Ecto neural progenitor cell (in vitro differentiated cells): ENCODE data around the gene CCL19.
"Not testable (repeated sequence)": the region's sequence is repeated elsewhere in the genome, so short reads cannot be mapped to it uniquely, and the experiment has no call there.

Source experiments
- DNase-seq: peaks from one replicate; pipeline ENCODE4 v3.0.0-alpha.2; 2018; ENCODE audit warnings: low spot score

Gene CCL19

DNA sequence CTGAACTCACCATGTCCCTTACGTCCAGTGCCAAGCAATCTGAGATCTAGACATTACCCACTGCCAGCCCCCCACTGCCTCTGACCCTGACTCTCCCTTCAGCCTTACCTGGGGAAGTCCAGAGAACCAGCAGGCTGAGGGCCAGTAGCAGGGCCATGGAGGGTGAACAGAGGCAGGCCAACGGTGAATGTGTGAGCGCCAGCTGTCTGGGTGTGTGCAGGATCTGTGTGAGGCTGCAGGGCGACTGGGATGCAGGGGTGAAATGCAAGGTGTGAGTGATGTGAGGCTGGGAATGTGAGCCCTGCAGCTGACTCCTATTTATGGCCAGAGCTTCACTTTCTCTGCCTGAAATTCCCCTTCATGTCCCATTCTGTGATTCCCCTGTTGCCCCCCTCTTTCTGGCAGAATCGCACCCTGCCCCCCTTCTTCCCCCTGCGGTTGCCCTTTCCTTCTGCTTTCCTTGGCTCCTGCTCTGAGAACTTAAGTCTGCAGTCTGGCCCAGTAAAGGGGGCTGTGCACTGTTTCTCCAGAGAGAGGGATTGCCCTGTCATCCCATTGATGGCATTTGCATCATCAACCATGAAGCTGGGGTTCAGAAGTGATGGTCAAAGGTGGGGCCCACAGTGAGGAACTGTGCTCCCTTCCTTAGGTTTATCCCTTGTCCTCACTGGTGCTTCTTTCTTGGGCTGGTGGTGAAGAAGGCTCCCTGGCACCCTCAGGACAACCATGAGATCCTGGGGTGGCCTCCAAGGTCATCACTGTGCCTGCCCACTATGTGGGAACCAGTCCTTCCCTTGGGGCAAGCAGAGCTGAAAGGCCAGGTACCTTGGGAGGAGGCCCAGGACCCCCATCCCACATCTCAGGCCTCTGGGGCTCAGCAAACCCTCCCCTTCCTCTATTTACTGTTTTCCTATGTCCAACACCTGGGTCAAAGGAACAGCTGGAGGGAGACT, at the start of gene CCL19:
Gene CCL19 (minus strand): TSS at position 294 of the 953 bp plus-strand sequence. CDS start 137 bp downstream, at position 157.
- no peak for DNase-seq

DNA sequence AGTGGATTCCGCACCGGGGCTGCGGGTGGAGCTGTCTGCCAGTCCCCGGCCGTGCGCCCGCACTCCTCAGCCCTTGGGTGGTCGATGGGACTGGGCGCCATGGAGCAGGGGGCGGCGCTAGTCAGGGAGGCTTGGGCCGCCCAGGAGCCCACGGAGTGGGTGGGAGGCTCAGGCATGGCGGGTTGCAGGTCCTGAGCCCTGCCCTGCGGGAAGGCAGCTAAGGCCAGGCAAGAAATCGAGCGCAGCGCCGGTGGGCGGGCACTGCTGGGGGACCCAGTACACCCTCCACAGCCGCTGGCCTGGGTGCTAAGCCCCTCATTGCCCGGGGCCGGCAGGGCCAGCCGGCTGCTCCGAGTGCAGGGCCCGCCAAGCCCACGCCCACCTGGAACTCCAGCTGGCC, 49.1 kb upstream of the CCL19 start:
- not testable (repeated sequence) for DNase-seq

DNA sequence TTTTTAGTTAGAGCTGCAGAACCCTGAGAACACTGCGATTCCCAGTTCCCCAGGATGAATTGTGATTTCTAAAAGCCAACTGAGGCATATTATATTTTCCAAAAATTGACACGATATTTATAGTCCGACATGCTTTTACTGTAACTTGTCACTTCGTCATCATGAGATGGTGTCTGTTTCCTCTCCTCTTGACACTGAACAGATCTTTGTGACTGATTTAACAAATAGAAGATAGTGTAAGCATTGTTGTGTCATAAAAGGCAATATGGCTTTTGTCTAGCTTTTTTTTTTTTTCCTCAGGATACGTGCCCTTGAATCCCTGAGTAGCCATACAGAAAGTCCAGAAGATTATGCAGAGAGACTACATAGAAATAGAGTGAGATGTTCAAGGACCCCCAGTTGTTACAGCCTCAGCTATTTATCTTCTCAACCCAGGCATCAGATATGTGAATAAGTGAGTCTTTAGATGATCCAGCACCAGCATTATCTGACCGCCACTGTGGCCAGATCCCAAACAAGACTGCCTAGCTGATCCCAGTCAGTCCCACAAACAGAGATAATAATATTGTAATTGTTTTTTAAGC, 46.7 kb upstream of the CCL19 start:
- DNase-seq = no peak

DNA sequence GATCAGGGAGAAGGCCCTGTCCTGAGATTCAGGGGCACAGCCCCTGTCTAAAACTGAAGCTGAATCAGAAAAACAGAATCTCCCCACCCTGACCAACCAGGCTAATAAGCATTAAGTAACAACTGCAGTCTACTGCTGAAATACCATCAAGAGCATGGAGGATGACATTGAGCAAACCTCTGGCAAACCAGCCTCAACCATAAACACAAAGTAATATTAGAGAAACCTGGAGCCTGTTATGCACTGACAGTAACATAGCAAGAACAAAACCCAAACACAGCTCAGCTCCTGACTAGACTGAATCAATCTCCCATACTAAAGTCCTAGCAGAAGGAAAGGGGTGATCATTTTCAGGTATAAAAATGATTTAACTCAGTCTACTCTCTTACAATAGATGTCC, 43.6 kb upstream of the CCL19 start:
- no peak for DNase-seq

DNA sequence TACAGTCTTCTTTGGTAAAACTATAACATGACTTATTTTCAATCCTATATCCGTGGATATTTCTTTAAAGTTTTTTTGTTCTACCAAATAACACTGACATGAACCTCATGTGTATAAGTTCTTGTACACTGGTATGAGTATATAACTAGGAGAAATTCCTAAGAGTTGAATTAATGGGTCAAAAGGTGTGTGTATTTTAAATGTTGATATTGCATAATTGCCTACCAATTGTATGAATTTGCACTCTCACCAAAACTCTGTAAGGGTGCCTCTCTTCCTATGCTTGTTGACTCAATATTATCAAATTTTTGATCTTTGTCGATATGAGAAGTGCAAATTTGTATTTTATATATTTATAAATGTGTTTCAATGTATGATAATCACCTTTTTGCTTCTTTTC, 41.8 kb upstream of the CCL19 start:
- no peak for DNase-seq

DNA sequence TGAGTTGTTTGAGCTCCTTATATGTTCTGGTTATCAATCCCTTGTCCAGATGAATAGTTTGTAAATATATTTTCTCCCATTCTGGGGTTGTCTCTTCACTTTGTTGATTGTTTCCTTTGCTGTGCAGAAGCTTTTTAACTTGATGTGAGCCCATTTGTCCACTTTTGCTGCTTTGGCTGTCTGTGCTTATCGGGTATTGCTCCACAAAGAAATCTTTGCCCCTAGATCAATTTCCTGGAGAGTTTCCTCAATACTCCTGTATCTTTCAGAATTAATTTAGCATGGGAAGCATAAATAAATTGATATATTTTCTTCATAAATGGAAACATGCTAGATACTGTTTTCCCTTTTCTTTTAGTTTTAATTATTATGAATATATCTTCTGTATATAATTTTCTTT, 41.4 kb upstream of the CCL19 start:
- DNase-seq = no peak

DNA sequence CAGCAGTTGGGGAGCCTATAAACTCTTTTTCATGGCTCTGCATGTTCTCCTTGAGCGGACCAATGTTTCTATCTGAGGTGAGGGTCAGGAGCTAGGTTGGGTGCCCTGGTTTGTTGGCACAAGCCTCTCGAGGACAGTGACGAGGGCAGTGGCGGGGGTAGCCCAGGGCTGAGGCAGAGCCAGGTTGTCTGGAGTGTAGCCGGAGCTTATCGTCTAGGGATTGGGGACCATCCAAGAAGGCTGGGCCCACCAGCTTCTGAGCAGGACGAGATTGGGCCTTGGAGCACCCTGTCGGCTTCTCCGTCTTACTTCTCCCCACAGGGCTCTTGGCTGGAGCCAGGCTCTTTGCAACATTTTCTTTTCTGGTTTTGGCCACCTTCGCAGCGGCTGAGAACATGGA, 32.1 kb upstream of the CCL19 start:
- no peak for DNase-seq

DNA sequence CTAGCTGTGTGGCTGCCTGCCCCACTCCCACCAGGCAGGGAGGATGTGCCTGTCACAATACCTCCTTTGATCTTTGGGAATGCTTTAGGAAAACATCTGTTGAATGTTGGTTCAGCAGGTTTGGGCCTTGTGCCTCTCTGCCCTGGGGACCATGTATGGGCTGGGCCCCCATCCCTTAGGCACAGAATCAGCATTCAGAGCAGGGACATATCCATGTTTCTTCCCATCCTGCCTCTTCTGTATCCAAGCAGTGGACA, 28.6 kb upstream of the CCL19 start:
- DNase-seq = not testable (repeated sequence)

DNA sequence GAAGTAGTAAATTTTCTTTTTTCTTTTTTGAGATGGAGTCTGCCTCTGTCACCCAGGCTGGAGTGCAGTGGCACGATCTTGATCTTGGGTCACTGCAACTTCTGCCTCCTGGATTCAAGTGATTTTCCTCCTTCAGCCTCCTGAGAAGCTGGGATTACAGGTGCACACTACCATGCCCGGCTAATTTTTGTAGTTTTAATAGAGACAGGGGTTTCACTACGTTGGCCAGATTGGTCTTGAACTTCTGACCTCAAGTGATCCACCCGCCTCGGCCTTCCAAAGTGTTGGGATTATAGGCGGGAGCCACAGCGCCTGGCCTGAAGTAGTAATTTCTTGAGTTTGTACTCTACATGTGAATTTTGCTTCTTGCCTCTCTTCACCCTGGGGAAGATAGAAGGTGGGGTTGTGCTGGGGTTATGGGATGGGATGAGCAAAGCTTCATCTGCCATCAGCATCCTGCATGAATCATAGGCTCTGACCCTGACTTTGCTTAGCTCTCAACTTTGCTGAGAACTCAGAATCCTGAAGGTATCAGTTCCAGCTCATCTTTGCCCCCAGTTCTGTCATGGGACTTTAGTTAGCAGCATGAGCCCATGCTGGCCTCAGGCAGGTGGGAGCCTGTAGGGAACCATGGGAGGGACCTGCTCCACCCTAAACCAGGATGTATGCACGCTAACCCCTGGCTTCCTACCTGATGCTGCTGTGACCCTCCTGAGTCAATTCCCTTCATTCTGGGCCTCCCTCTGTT, 28.1 kb upstream of the CCL19 start:
- DNase-seq = no peak

DNA sequence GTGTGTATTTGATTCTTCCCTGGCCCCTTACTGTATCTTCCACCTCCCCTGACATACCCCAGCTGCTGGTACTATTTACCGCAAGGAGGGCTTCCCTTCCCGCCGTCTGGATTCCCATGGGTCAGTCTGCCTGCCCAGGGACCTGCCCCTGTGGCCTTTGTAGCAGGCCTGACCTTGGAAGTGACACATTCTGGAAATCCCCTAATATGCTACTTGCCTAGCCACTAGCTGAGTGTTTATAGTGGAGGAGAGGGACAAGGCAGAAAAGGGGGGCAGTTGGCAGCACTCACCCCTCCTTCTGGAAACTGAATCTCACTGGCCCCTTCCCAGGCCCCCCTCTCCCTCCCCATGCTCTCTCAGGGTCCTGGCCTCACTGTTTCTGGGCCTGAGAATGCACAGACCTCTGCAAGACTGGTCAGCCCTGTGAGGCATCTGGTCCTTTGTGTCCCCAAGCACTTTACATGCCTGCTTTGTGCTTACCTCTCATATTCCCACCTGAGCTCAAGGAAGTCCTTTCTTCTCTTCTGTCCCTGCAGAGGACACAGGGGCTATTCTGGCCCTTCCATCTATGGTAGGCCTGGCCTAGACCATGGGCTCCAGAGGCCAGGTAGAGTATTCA, 27.0 kb upstream of the CCL19 start:
- DNase-seq = no peak

DNA sequence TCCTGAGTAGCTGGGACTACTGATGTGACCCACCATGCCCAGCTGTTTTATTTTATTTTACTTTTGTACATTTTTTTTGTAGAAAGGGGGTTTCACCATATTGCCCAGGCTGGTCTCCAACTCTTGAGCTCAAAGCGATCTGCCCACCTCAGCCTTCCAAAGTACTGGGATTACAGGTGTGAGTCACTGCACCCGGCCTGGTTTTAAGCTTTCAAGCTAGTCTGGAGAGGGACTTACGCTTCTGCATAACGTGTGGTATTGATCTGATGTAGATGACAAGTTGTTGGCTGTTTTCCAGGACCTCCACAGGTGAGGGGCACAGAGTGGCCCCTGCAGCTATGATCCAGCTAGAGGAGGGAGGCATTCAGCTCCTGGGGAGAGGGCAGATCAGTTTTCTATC, 25.6 kb upstream of the CCL19 start:
- DNase-seq = no peak

DNA sequence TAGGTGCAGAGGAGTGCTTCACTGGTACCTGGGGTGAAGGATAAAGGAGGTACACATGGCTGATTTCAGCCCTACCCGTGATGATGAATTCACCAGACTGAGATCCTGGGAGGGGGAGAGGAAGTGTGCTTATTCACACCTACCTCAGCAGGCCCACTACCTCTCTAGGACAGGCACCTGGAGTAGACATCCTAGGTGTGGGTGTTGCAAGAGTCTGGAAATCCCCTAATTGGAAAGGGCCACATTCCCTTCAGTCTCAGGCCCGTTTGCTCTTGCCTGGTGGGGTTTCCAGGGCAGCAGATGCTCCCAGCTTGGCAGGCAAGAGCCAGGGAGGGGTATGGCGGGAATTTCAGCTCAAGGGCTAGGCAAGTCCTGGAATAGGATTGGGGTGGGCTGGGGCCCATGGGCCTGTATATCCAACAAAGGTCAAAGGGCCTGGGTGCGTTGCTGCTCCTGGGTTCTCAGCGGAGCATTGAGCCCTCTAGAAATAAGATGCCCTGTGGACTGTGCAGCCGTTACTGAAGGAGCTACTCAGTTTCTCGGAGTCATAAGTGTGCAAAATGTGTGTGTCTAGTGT, 24.7 kb upstream of the CCL19 start:
- no peak for DNase-seq

DNA sequence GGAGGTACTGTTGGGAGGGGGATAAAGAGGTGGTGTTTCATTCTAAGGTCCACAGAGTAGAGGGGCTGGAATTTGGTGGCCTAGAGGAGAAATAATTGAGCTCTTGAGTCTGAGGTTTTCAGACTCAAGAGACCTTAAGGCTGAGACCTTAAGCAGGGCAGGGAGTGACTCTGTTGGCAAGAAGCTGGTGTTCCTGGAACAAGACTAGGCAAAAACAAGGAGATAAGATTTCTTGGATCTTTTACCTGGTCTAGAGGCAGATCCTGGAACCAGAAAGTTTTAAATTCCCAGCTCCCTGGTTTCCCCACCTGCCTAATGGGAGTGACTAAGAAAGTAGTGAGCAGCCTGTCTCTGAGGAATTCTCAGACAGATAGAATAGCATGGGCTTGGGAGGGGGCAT, 22.9 kb upstream of the CCL19 start:
- DNase-seq = no peak

DNA sequence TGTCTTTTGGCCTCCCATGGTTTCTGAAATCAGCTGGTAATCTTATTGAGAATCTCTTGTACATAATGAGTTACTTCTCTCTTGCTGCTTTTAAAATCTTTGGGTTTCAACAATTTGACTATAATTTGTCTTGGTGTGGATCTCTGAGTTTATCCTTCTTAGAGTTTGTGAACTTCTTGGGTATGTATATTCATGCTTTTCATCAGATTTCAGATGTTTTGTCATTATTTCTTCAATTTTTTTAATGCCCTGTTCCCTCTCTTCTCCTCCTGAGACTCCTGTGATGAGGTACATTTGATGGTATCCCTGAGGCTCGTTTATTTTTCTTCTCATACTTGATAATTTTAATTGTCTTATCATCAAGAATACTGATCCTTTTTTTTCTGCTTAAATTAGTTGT, 21.1 kb upstream of the CCL19 start:
- no peak for DNase-seq

DNA sequence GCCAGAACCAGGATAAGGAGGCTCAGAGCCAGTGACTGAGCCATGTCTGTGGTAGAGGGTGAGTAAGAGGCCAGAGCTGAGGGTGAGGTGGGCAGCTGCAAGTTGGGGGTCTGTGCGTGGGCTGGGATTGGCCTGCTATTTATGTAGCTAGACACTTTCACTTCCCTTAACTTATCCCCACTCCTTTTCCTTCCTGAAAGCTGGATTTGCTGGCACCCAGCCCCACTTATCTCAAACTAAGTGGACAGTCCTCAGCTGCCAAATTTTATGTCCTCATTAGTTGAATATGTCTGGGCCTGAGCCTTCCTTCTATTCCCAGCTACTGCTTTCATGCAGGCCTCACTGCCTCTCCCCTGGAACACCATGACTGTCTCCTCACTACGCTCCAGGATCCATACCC, 18.9 kb upstream of the CCL19 start, which contains the start of gene CCL21:
Gene CCL21 (minus strand): TSS at position 114 of the 400 bp plus-strand sequence. CDS start 70 bp downstream, at position 44.
- no peak for DNase-seq

DNA sequence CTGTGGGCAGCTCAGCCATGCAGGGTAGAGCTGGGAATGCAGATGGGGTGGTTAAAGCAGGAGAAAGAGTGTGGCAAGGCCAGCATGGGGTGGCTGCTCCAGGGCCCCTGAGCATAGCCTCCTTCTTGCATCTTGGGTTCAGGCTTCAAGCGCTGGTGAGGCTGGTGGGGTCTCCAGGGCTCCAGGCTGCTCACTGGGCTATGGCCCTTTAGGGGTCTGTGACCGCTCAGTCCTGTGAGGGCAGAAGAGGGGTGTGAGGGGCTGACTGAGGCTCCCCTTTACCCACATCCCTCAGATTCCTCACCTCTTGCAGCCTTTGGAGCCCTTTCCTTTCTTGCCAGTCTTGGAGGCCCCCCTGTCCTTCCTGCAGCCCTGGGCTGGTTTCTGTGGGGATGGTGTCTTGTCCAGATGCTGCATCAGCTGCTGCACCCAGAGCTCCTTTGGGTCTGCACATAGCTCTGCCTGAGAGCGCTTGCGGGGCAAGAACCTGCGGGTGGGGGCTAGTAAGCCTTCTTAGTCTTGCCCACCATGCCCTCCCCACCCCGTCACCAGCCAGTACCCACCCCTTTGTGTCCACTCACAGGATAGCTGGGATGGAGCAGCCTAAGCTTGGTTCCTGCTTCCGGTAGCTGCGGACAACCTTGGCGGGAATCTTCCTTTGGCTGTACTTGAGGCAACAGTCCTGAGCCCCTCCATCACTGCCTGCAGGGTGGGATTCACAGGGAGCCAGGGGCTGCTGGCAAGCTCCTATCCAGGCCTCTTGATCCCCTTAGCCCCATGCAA, 18.3 kb upstream of the CCL19 start:
- no peak for DNase-seq

DNA sequence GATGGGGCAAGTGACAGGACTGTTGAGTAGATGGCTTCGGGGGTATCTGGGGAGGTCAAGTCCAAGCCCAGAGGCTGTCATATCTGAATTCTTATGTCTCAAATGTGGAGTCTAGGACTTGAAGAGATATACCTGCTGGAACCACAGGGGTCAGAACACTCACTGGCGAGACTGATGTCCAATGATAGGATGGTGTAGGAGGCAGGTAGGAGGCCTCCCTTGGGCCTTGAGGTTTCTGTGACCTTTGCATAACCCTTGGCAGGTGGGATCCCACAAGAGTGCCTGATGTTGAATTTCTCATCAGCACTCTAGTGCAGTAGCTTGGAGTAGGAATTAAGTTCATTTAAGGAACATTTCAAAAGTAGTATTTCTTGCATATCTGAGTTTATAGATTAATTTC, 16.1 kb upstream of the CCL19 start:
- no peak for DNase-seq

DNA sequence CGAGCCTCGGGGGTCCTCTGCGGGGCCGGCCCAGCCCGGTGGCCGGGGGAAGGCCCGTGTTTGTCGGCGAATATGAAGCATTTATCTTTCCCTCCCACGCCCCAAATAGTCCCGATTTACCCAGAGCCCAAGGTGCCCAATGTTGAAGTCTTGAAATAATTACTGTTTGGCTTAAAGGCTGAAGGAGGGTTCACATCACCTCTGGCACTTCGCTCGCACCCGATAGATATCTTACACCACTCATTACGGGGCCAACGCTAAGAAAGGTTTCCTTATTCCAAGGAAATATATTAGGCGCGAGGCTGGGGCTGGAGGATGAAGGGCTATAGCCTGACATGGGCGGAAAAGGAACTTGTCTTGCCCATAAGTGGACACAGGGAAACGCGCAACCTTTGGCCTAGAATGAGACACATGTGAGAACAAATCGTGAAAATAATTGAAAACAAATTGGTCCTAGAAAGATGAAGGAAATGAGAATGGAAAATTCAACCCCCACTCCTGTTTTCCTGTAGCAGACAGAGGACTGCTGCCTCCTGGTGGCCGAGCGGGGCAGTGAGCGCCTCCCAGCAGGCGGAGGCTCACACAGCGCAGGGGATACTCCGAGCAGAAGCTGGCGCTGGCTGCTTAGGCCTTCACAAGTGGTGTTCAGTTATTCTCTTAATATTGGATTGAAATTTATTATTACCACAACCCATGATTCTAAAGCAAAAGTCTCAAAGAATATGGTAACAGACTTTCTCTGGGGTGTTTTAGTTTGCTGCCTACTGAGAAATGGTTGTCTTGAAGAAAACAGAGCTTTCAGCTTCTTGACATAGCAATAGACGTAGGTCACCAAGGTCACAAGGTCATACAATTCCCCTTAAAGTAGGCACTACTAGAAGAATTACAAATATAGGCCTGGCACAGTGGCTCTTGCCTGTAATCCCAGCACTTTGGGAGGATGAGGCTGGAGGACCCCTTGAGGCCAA, 11.0 kb upstream of the CCL19 start:
- peak; percentile 86 for DNase-seq

DNA sequence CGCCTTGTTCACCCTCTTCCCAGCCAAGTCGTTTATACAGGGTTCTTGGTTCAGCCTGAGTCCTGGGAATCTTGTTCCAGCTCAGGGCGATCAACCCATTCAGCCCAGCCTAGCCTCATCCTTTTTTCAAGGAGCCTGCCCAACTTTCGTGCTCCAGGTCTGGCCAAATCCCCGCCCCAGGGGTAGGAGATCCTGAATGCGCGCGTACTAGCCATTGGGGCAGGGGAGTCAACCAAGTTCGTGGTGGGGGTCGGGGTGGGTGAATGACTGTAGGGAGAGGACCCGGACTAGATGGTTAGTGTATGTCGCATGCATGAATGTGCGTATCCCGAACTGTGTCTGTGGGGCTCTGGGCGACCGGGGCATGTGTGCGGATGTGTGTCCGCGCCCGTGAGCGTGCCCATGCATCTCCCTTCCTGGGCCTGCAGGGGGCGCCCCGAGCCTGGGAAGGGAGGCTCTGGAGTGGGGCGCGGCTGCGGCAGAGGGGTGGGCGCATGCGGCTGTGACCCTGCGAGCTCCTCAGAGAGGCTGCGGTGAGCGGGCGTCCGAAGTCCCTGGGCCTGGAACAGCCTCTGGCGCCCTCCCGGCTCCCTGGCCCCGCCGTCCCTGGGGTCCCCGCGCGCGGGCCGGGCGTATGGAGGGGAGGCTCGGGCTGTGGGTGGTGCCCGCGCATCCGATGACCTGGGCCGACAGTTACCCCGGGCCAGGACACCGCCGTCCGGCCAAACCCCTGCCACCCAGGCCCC, 10.1 kb upstream of the CCL19 start:
- DNase-seq = peak; percentile 90
